Liver (tissue), 9 donors: ENCODE measurements around the gene UBE3D. TPM values are rescaled to one million over a fixed set of nuclear protein-coding genes. Genes with fewer than 3 reads are reported as not detected.

Source experiments
- DNase-seq: peaks from one replicate; pipeline ENCODE4 v3.0.0-alpha.2; 2017; ENCODE audit warnings: low spot score
- H3K27ac ChIP-seq, 2 donors: one replicate each; pipeline ENCODE4 v1.7.0; 2013; ENCODE audit warnings: inconsistent platforms in 2 of 2, low read length in 2 of 2, control low read depth in 1 of 2, low read depth in 1 of 2, mild to moderate bottlenecking in 1 of 2
- H3K27me3 ChIP-seq, 4 donors: one replicate each; pipeline versions ENCODE4 v1.6.1 to v1.7.0; 2013; ENCODE audit warnings: low read length in 3 of 4, inconsistent platforms in 1 of 4, mild to moderate bottlenecking in 1 of 4, moderate library complexity in 1 of 4; ENCODE audit not compliant: control insufficient read depth in 4 of 4, insufficient read depth in 4 of 4
- H3K36me3 ChIP-seq, 4 donors: one replicate each; pipeline versions ENCODE4 v1.6.1 to v1.7.0; 2013; ENCODE audit warnings: low read length in 3 of 4, mild to moderate bottlenecking in 3 of 4, low read depth in 1 of 4, moderate library complexity in 1 of 4; ENCODE audit not compliant: control insufficient read depth in 4 of 4, insufficient read depth in 3 of 4
- H3K4me1 ChIP-seq, 4 donors: one replicate each; pipeline versions ENCODE4 v1.6.1 to v1.7.0; 2013; ENCODE audit warnings: low read length in 3 of 4, mild to moderate bottlenecking in 3 of 4, moderate library complexity in 1 of 4; ENCODE audit not compliant: control insufficient read depth in 4 of 4, insufficient read depth in 4 of 4
- H3K4me3 ChIP-seq, 3 donors: one replicate each; pipeline versions ENCODE4 v1.6.1 to v1.7.0; 2013; ENCODE audit warnings: low read length in 3 of 3, control low read depth in 1 of 3, low read depth in 1 of 3, mild to moderate bottlenecking in 1 of 3
- H3K9ac ChIP-seq, 2 donors: one replicate each; pipeline ENCODE4 v1.7.0; 2013; ENCODE audit warnings: low read length in 2 of 2, mild to moderate bottlenecking in 2 of 2, moderate library complexity in 2 of 2, control low read depth in 1 of 2, low read depth in 1 of 2
- H3K9me3 ChIP-seq, 4 donors: one replicate each; pipeline versions ENCODE4 v1.6.1 to v1.7.0; 2013; ENCODE audit warnings: low read length in 3 of 4; ENCODE audit not compliant: control insufficient read depth in 4 of 4
- ATF3 ChIP-seq: IDR thresholded peaks from 2 replicates; pipeline ENCODE4 v1.6.1; 2016; ENCODE audit warnings: antibody characterized with exemption
- CTCF ChIP-seq: fragments of 150-350 bp; IDR thresholded peaks from 2 replicates; pipeline ENCODE4 v1.5.1; 2017; ENCODE audit warnings: improper control_type of control experiment, low read depth, low read length; ENCODE audit not compliant: missing input control
- EGR1 ChIP-seq, 2 donors: IDR thresholded peaks; 2 replicates each; pipeline ENCODE4 v1.6.1; 2016 to 2018; ENCODE audit warnings: antibody characterized with exemption in 2 of 2, low read depth in 2 of 2
- FOXA1 ChIP-seq: IDR thresholded peaks from 2 replicates; pipeline ENCODE4 v1.6.1; 2016; ENCODE audit warnings: antibody characterized with exemption
- FOXA2 ChIP-seq: IDR thresholded peaks from 2 replicates; pipeline ENCODE4 v1.6.1; 2016; ENCODE audit warnings: antibody characterized with exemption
- GABPA ChIP-seq, 2 donors: IDR thresholded peaks in 1 of 2; conservative IDR thresholded peaks in 1 of 2; 2 replicates each; pipeline ENCODE4 v1.6.1; 2016; ENCODE audit warnings: antibody characterized with exemption in 2 of 2, mild to moderate bottlenecking in 1 of 2, moderate library complexity in 1 of 2
- HNF4A ChIP-seq, 2 donors: conservative IDR thresholded peaks; 2 replicates each; pipeline ENCODE4 v1.6.1; 2016; ENCODE audit warnings: antibody characterized with exemption in 2 of 2, mild to moderate bottlenecking in 2 of 2
- HNF4G ChIP-seq: IDR thresholded peaks from 2 replicates; pipeline ENCODE4 v1.6.1; 2016; ENCODE audit warnings: antibody characterized with exemption
- JUND ChIP-seq, 2 donors: IDR thresholded peaks; 2 replicates each; pipeline ENCODE4 v1.6.1; 2016; ENCODE audit warnings: antibody characterized with exemption in 2 of 2
- MAX ChIP-seq: IDR thresholded peaks from 2 replicates; pipeline ENCODE4 v1.6.1; 2016; ENCODE audit warnings: antibody characterized with exemption
- NR2F2 ChIP-seq: IDR thresholded peaks from 2 replicates; pipeline ENCODE4 v1.6.1; 2016; ENCODE audit warnings: antibody characterized with exemption
- RAD21 ChIP-seq, 2 donors: IDR thresholded peaks; 2 replicates each; pipeline ENCODE4 v1.6.1; 2016; ENCODE audit warnings: antibody characterized with exemption in 2 of 2, mild to moderate bottlenecking in 2 of 2
- REST ChIP-seq: IDR thresholded peaks from 2 replicates; pipeline ENCODE4 v1.6.1; 2016; ENCODE audit warnings: antibody characterized with exemption, mild to moderate bottlenecking
- SP1 ChIP-seq: IDR thresholded peaks from 2 replicates; pipeline ENCODE4 v1.6.1; 2018; ENCODE audit warnings: antibody characterized with exemption, mild to moderate bottlenecking
- TAF1 ChIP-seq: conservative IDR thresholded peaks from 2 replicates; pipeline ENCODE4 v1.6.1; 2016; ENCODE audit warnings: antibody characterized with exemption, mild to moderate bottlenecking
- ZBTB33 ChIP-seq: IDR thresholded peaks from 2 replicates; pipeline ENCODE4 v1.6.1; 2016; ENCODE audit warnings: antibody characterized with exemption
- WGBS: extraction: QIAGEN DNeasy Blood & Tissue Kit; methylation state at CpG from one replicate; pipeline ENCODE4 v1.1.7; 2013; 5-methylcytosine and 5-hydroxymethylcytosine counted together
- polyA plus RNA-seq, 2 donors: library from polyadenylated mRNA; stranded (reverse) in 1 of 2; unstranded in 1 of 2; fragments of 200-250 nt in 1 of 2; fragments of >200 nt in 1 of 2; fragmentation: Nextera tagmentation in 1 of 2; extraction: Ambion mirVana in 1 of 2; gene quantifications; one replicate each; pipeline versions ENCODE4 v1.2.1 to v1.2.3, GENCODE V29; 2013 to 2015
- total RNA-seq, 2 donors: library from RNA; depleted of rRNA; stranded (reverse); fragments of >200 nt; gene quantifications; one replicate each; pipeline ENCODE4 v1.2.3, GENCODE V29; 2014
- donor health status: healthy.
- donor health status: healthy.
- donor health status: healthy.
- donor health status: healthy.
- donor health status: healthy.

Gene UBE3D
- total and polyA plus RNA-seq, 4 donors = 0.78 to 6.4 (median 1.9) TPM

- no peak overlapping the region for H3K9ac ChIP-seq
- TF ChIP-seq JUND (IDR thresholded peaks at IDR 0.05) = no peak
- TF ChIP-seq REST = no peak
- no peak for TF ChIP-seq HNF4G
- no peak for TF ChIP-seq SP1
- TF ChIP-seq EGR1 (IDR thresholded peaks at IDR 0.05; ENCODE audit: low read depth in 2 of 2) = no peak
- TF ChIP-seq FOXA2 = no peak
- TF ChIP-seq CTCF = no peak
- TF ChIP-seq MAX = no peak
- no peak for TF ChIP-seq GABPA (IDR thresholded peaks at IDR 0.05 in 1 of 2, conservative IDR thresholded peaks at IDR 0.05 in 1 of 2)
- no peak for TF ChIP-seq ZBTB33
- peaks cover 0 to 4% (median under 1%) of the 10 kb centered on the region in 4 donors for H3K36me3 ChIP-seq
- H3K4me1 ChIP-seq = no peaks in the 10 kb centered on the region
- H3K9me3 ChIP-seq = no peaks in the 10 kb centered on the region
- no peak for DNase-seq
- H3K27me3 ChIP-seq = no peaks in the 10 kb centered on the region
- no peak overlapping the region for H3K27ac ChIP-seq
- WGBS = 92% methylated on average over 3 of the region's 3 CpGs
- H3K4me3 ChIP-seq = no peak overlapping the region
These were observed 12.0 kb downstream of the UBE3D start for GRCh38 chr6:83053678-83054077.

- Histone ChIP-seq H3K27me3 (no peaks in the 10 kb centered on the region), H3K9me3 (no peaks in the 10 kb centered on the region), H3K4me3 (no peak overlapping the region), H3K36me3 (peaks cover 0 to 4% (median 0%) of the 10 kb centered on the region in 4 donors), H3K4me1 (no peaks in the 10 kb centered on the region), H3K27ac (no peak overlapping the region), H3K9ac (no peak overlapping the region)
- DNase-seq = no peak
- 67% methylated on average over 5 of the region's 5 CpGs for WGBS
- no peak for TF ChIP-seq EGR1 (IDR thresholded peaks at IDR 0.05; ENCODE audit: low read depth in 2 of 2)
- TF ChIP-seq NR2F2 = no peak
- TF ChIP-seq REST = no peak
- no peak for TF ChIP-seq GABPA (IDR thresholded peaks at IDR 0.05 in 1 of 2, conservative IDR thresholded peaks at IDR 0.05 in 1 of 2)
- TF ChIP-seq ATF3 = no peak
- no peak for TF ChIP-seq ZBTB33
- TF ChIP-seq FOXA2 = no peak
- TF ChIP-seq RAD21 (IDR thresholded peaks at IDR 0.05) = no peak
- no peak for TF ChIP-seq TAF1
- TF ChIP-seq FOXA1 = no peak
- TF ChIP-seq HNF4G = no peak
- no peak for TF ChIP-seq HNF4A (conservative IDR thresholded peaks at IDR 0.05)
These were observed 14.1 kb downstream of the UBE3D start for GRCh38 chr6:83051377-83052172.
